Tibial artery (tissue), 4 donors: Measurements from ENCODE around the gene CCDC78.
A peak's percentile ranks its signal among the peaks of the same experiment; 100 is the strongest.

Experiments used
- DNase-seq, 2 donors: peaks; one replicate each; pipeline ENCODE4 v3.0.0-alpha.2; 2019
- H3K27ac ChIP-seq, 2 donors: fragments of 200-600 bp; sonication (generic) in 1 of 2; 1 replicate in 1 of 2; 2 replicates in 1 of 2; pipeline ENCODE4 v1.5.1; 2018 to 2019; ENCODE audit warnings: mild to moderate bottlenecking in 1 of 2
- H3K27me3 ChIP-seq, 2 donors: fragments of 200-600 bp; sonication (generic) in 1 of 2; one replicate each; pipeline versions ENCODE4 v1.5.1 to v1.6.0; 2016 to 2019
- H3K36me3 ChIP-seq, 3 donors: fragments of 200-600 bp; sonication (generic) in 2 of 3; one replicate each; pipeline ENCODE4 v1.5.1; 2016 to 2019; ENCODE audit warnings: mild to moderate bottlenecking in 2 of 3
- H3K4me1 ChIP-seq, 4 donors: fragments of 200-600 bp; sonication (generic) in 2 of 4; 1 replicate in 3 of 4; 2 replicates in 1 of 4; pipeline ENCODE4 v1.5.1; 2016 to 2019
- H3K4me3 ChIP-seq, 2 donors: fragments of 200-600 bp; sonication (generic) in 1 of 2; 1 replicate in 1 of 2; 2 replicates in 1 of 2; pipeline ENCODE4 v1.5.1; 2018 to 2019; ENCODE audit warnings: mild to moderate bottlenecking in 2 of 2
- H3K9me3 ChIP-seq, 3 donors: fragments of 200-600 bp; sonication (generic) in 1 of 3; one replicate each; pipeline ENCODE4 v1.5.1; 2016 to 2019
- CTCF ChIP-seq, 2 experiments: fragments of 200-600 bp in 1 of 2; fragments of 450-650 bp in 1 of 2; IDR thresholded peaks; one replicate each; pipeline ENCODE4 v1.5.1; 2017 to 2019; ENCODE audit warnings: antibody characterized with exemption in 2 of 2, mild to moderate bottlenecking in 1 of 2, moderate library complexity in 1 of 2
- intact Hi-C: fragments of 100-400 bp; cut with DNase I; formaldehyde crosslinking; loops from one replicate; pipeline ENCODE4 v1.15.0; 2023; ENCODE audit warnings: low total_unique reads

The CCDC78 gene

GRCh38 chr16:711548-712320 is 14.5 kb downstream of the CCDC78 start:
- peaks cover 0 to 43% (median 28%) of the 10 kb centered on the region in 4 donors for H3K4me1 ChIP-seq
- no peak overlapping the region for H3K27ac ChIP-seq
- no peaks in the 10 kb centered on the region for H3K9me3 ChIP-seq
- no peaks in the 10 kb centered on the region for H3K36me3 ChIP-seq
- peak; percentile 57 to 83 for DNase-seq
- TF ChIP-seq CTCF (IDR thresholded peaks at IDR 0.05) = peak; percentile 87 to 95
- H3K4me3 ChIP-seq = no peak overlapping the region
- H3K27me3 ChIP-seq = peaks cover 0 to 72% of the 10 kb centered on the region in 2 donors
- intact Hi-C loops = loop anchor here (2.0 to 5.0 kb wide), 2 partner anchors 75 to 346 kb away; no protein-coding TSS in a partner anchor

- H3K4me1 ChIP-seq = peaks cover 0 to 43% (median 27%) of the 10 kb centered on the region in 4 donors
- H3K27ac ChIP-seq = no peak overlapping the region
- intact Hi-C loops = loop anchor here (5.0 kb wide), 1 partner anchor 346 kb away; no protein-coding TSS in a partner anchor
These were observed 15.2 kb downstream of the CCDC78 start for GRCh38 chr16:711084-711483.

GRCh38 chr16:710500-711075 is 15.7 kb downstream of the CCDC78 start:
- Histone ChIP-seq H3K4me1 (peaks cover 0 to 40% (median 25%) of the 10 kb centered on the region in 4 donors), H3K36me3 (no peaks in the 10 kb centered on the region), H3K9me3 (no peaks in the 10 kb centered on the region), H3K4me3 (no peak overlapping the region), H3K27me3 (peaks cover 0 to 71% of the 10 kb centered on the region in 2 donors), H3K27ac (no peak overlapping the region)
- intact Hi-C loops = loop anchor here (5.0 kb wide), 1 partner anchor 347 kb away; no protein-coding TSS in a partner anchor
- TF ChIP-seq CTCF (IDR thresholded peaks at IDR 0.05) = no peak
- DNase-seq = no peak

More at GRCh38 chr16:711084-711483, 15.2 kb downstream of the CCDC78 start:
- DNase-seq = no peak
- H3K9me3 ChIP-seq = no peaks in the 10 kb centered on the region
- H3K27me3 ChIP-seq = peaks cover 0 to 72% of the 10 kb centered on the region in 2 donors
- H3K36me3 ChIP-seq = no peaks in the 10 kb centered on the region
- TF ChIP-seq CTCF (IDR thresholded peaks at IDR 0.05) = no peak
- H3K4me3 ChIP-seq = no peak overlapping the region

GRCh38 chr16:709566-710499 is 16.4 kb downstream of the CCDC78 start:
- no peaks in the 10 kb centered on the region for H3K9me3 ChIP-seq
- peaks cover 0 to 78% of the 10 kb centered on the region in 2 donors for H3K27me3 ChIP-seq
- H3K36me3 ChIP-seq = no peaks in the 10 kb centered on the region
- no peak for DNase-seq
- H3K27ac ChIP-seq = no peak overlapping the region
- no peak for TF ChIP-seq CTCF (IDR thresholded peaks at IDR 0.05)
- peaks cover 0 to 43% (median 25%) of the 10 kb centered on the region in 4 donors for H3K4me1 ChIP-seq
- H3K4me3 ChIP-seq = no peak overlapping the region
- intact Hi-C loops = loop anchor here (5.0 kb wide), 1 partner anchor 347 kb away; no protein-coding TSS in a partner anchor

- intact Hi-C loops = no loop called here
- Histone ChIP-seq H3K36me3 (no peaks in the 10 kb centered on the region), H3K27ac (no peak overlapping the region), H3K4me1 (peaks cover 0 to 39% (median 20%) of the 10 kb centered on the region in 4 donors), H3K9me3 (no peaks in the 10 kb centered on the region), H3K27me3 (peaks cover 0 to 82% of the 10 kb centered on the region in 2 donors), H3K4me3 (no peak overlapping the region)
- no peak for DNase-seq
- TF ChIP-seq CTCF (IDR thresholded peaks at IDR 0.05) = no peak
These were observed 17.3 kb downstream of the CCDC78 start for GRCh38 chr16:708959-709358.
